ENCODE results near the gene DCBLD2.

DCBLD2 gene

GRCh38 chr3:98920166-98920565 lies 18.7 kb upstream of the DCBLD2 start:
- no peak overlapping the region for H3K4me3 ChIP-seq (replicated peaks; ENCODE audit: insufficient read depth, low read length)
- peaks cover 2% of the 10 kb centered on the region for H3K27me3 ChIP-seq (ENCODE audit: insufficient read depth, poor library complexity, severe bottlenecking)
- DNase-seq (ENCODE audit: low read depth in 1 of 2, low spot score in 1 of 2), result no peak
- H3K27ac ChIP-seq (replicated peaks), result no peak overlapping the region
- no peak for TF ChIP-seq REST (IDR thresholded peaks at IDR 0.05; ENCODE audit: insufficient replicate concordance, low read depth)
- no peak for TF ChIP-seq GABPA (IDR thresholded peaks at IDR 0.05; ENCODE audit: low read depth)
- no peak for TF ChIP-seq POLR2AphosphoS5 (IDR thresholded peaks at IDR 0.05; ENCODE audit: low read depth)
- no peak for TF ChIP-seq SPI1 (IDR thresholded peaks at IDR 0.05; ENCODE audit: borderline replicate concordance, low read depth)
- TF ChIP-seq CTCF (IDR thresholded peaks at IDR 0.05; ENCODE audit: insufficient read depth, low read length), result no peak

- no peak for TF ChIP-seq REST (IDR thresholded peaks at IDR 0.05; ENCODE audit: insufficient replicate concordance, low read depth)
- Histone ChIP-seq H3K4me3 (replicated peaks; ENCODE audit: insufficient read depth, low read length) (no peak overlapping the region), H3K27me3 (ENCODE audit: insufficient read depth, poor library complexity, severe bottlenecking) (peaks cover 2% of the 10 kb centered on the region), H3K27ac (replicated peaks) (no peak overlapping the region)
- DNase-seq (ENCODE audit: low read depth in 1 of 2, low spot score in 1 of 2), result no peak
Measured at GRCh38 chr3:98918586-98918985, 17.1 kb upstream of the DCBLD2 start.

GRCh38 chr3:98917608-98918007 lies 16.1 kb upstream of the DCBLD2 start:
- DNase-seq (ENCODE audit: low read depth in 1 of 2, low spot score in 1 of 2), result no peak
- H3K4me3 ChIP-seq (replicated peaks; ENCODE audit: insufficient read depth, low read length), result no peak overlapping the region
- TF ChIP-seq REST (IDR thresholded peaks at IDR 0.05; ENCODE audit: insufficient replicate concordance, low read depth) (no peak), GABPA (IDR thresholded peaks at IDR 0.05; ENCODE audit: low read depth) (no peak), CTCF (IDR thresholded peaks at IDR 0.05; ENCODE audit: insufficient read depth, low read length) (no peak), POLR2AphosphoS5 (IDR thresholded peaks at IDR 0.05; ENCODE audit: low read depth) (no peak), SPI1 (IDR thresholded peaks at IDR 0.05; ENCODE audit: borderline replicate concordance, low read depth) (no peak)
- no peak overlapping the region for H3K27ac ChIP-seq (replicated peaks)
- H3K27me3 ChIP-seq (ENCODE audit: insufficient read depth, poor library complexity, severe bottlenecking), result peaks cover under 1% of the 10 kb centered on the region
